IMR-90 (cell line): ENCODE results near the gene AP4S1.

Experiments used
- BHLHE40 ChIP-seq: fragments of 150-350 bp; IDR thresholded peaks from 2 replicates; pipeline ENCODE4 v1.6.1; 2016; ENCODE audit warnings: mild to moderate bottlenecking, low read depth, low read length
- CEBPB ChIP-seq: IDR thresholded peaks from 2 replicates; pipeline ENCODE4 v1.6.1; 2012; ENCODE audit warnings: low read depth, low read length, improper control_type of control experiment
- CHD1 ChIP-seq: IDR thresholded peaks from 2 replicates; pipeline ENCODE4 v1.6.1; 2012; ENCODE audit warnings: low read depth, low read length, improper control_type of control experiment
- FOS ChIP-seq: fragments of 150-350 bp; IDR thresholded peaks from 2 replicates; pipeline ENCODE4 v1.6.1; 2016; ENCODE audit warnings: low read depth, low read length
- MAFK ChIP-seq: IDR thresholded peaks from 2 replicates; pipeline ENCODE4 v1.6.1; 2012; ENCODE audit warnings: low read depth, low read length, improper control_type of control experiment
- MAZ ChIP-seq: IDR thresholded peaks from 2 replicates; pipeline ENCODE4 v1.6.1; 2012; ENCODE audit warnings: low read depth, mild to moderate bottlenecking, low read length, improper control_type of control experiment, moderate library complexity, borderline replicate concordance
- MXI1 ChIP-seq: IDR thresholded peaks from 2 replicates; pipeline ENCODE4 v1.6.1; 2012; ENCODE audit warnings: low read depth, mild to moderate bottlenecking, low read length, moderate library complexity, borderline replicate concordance
- POLR2A ChIP-seq: IDR thresholded peaks from 2 replicates; pipeline ENCODE4 v1.6.1; 2012; ENCODE audit warnings: mild to moderate bottlenecking, low read depth, low read length
- RAD21 ChIP-seq: IDR thresholded peaks from 2 replicates; pipeline ENCODE4 v1.6.1; 2012; ENCODE audit warnings: low read length, improper control_type of control experiment
- SMC3 ChIP-seq: fragments of 150-350 bp; IDR thresholded peaks from 2 replicates; pipeline ENCODE4 v1.6.1; 2016; ENCODE audit warnings: low read depth, mild to moderate bottlenecking, antibody characterized with exemption, low read length, moderate library complexity
- USF2 ChIP-seq: fragments of 150-350 bp; IDR thresholded peaks from 2 replicates; pipeline ENCODE4 v1.6.1; 2017; ENCODE audit warnings: mild to moderate bottlenecking, antibody characterized with exemption, low read length, low read depth
- TF ChIP-seq, protein P1 (sequence below): conservative IDR thresholded peaks from 2 replicates; pipeline ENCODE4 v1.5.1; 2012; ENCODE audit warnings: mild to moderate bottlenecking, low read depth, low read length, improper control_type of control experiment
- TF ChIP-seq, protein P2 (sequence below): fragments of 150-350 bp; IDR thresholded peaks from 2 replicates; pipeline ENCODE4 v1.6.1; 2016; ENCODE audit warnings: low read depth, mild to moderate bottlenecking, low read length, moderate library complexity, borderline replicate concordance

DNA sequence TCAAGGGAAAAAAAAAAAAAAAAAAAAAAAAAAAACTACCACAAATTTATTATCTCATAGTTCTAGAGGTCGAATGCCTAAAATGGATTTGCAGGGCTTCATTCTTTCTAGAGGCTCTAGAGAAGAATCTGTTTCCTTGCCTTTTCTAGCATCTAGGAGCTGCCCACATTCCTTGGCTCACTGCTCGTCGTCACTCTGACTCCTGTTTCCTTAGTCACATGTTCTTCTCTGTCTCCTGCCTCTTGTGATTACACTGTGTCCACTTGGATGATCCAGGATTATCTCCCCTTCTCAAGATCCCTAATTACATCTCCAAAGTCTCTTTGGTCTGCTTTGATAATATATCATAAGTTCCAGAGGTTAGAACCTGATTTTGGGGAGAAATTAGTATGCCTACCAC is 93.4 kb downstream of the AP4S1 start:
- no peak for TF ChIP-seq RAD21
- TF ChIP-seq, protein P1, sequence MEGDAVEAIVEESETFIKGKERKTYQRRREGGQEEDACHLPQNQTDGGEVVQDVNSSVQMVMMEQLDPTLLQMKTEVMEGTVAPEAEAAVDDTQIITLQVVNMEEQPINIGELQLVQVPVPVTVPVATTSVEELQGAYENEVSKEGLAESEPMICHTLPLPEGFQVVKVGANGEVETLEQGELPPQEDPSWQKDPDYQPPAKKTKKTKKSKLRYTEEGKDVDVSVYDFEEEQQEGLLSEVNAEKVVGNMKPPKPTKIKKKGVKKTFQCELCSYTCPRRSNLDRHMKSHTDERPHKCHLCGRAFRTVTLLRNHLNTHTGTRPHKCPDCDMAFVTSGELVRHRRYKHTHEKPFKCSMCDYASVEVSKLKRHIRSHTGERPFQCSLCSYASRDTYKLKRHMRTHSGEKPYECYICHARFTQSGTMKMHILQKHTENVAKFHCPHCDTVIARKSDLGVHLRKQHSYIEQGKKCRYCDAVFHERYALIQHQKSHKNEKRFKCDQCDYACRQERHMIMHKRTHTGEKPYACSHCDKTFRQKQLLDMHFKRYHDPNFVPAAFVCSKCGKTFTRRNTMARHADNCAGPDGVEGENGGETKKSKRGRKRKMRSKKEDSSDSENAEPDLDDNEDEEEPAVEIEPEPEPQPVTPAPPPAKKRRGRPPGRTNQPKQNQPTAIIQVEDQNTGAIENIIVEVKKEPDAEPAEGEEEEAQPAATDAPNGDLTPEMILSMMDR = no peak
- no peak for TF ChIP-seq POLR2A
- TF ChIP-seq SMC3 = no peak
- no peak for TF ChIP-seq CEBPB
- no peak for TF ChIP-seq USF2
- TF ChIP-seq BHLHE40 = no peak
- no peak for TF ChIP-seq FOS
- no peak for TF ChIP-seq MXI1
- TF ChIP-seq MAFK = no peak
- TF ChIP-seq, protein P2, sequence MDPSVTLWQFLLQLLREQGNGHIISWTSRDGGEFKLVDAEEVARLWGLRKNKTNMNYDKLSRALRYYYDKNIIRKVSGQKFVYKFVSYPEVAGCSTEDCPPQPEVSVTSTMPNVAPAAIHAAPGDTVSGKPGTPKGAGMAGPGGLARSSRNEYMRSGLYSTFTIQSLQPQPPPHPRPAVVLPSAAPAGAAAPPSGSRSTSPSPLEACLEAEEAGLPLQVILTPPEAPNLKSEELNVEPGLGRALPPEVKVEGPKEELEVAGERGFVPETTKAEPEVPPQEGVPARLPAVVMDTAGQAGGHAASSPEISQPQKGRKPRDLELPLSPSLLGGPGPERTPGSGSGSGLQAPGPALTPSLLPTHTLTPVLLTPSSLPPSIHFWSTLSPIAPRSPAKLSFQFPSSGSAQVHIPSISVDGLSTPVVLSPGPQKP = no peak
- no peak for TF ChIP-seq MAZ
- TF ChIP-seq CHD1 = no peak
